Mesodermal cell (in vitro differentiated cells): ENCODE data around the gene OR51E2.

Experiments used
- H3K27ac ChIP-seq: 2 replicates; pipeline ENCODE4 v1.7.0; 2013; ENCODE audit warnings: mild to moderate bottlenecking, low read depth, low read length, moderate library complexity; ENCODE audit not compliant: severe bottlenecking
- H3K36me3 ChIP-seq: 2 replicates; pipeline ENCODE4 v1.7.1; 2013; ENCODE audit warnings: mild to moderate bottlenecking, low read length, moderate library complexity; ENCODE audit not compliant: control insufficient read depth, insufficient read depth
- H3K4me1 ChIP-seq: one replicate; pipeline ENCODE4 v1.7.1; 2013; ENCODE audit warnings: mild to moderate bottlenecking, low read length; ENCODE audit not compliant: insufficient read depth, control insufficient read depth, poor library complexity, severe bottlenecking
- H3K4me3 ChIP-seq: 2 replicates; pipeline ENCODE4 v1.7.0; 2013; ENCODE audit warnings: low read length, control low read depth, mild to moderate bottlenecking; ENCODE audit not compliant: insufficient read depth, poor library complexity, severe bottlenecking; ENCODE audit errors: extremely low read depth
- H3K9me3 ChIP-seq: 2 replicates; pipeline ENCODE4 v1.7.1; 2013; ENCODE audit warnings: mild to moderate bottlenecking, low read length, moderate library complexity; ENCODE audit not compliant: control insufficient read depth
- WGBS, 2 experiments: methylation state at CpG; one replicate each; pipeline ENCODE4 v1.1.5; 2013; ENCODE audit warnings: missing lambda C conversion rate in 2 of 2; ENCODE audit not compliant: insufficient coverage in 2 of 2; 5-methylcytosine and 5-hydroxymethylcytosine counted together

OR51E2 gene

GRCh38 chr11:4641501-4641900, 56.2 kb downstream of the OR51E2 start:
- no peaks in the 10 kb centered on the region for H3K36me3 ChIP-seq
- no peak overlapping the region for H3K4me3 ChIP-seq
- 95 to 96% methylated on average over 4 to 7 of the region's 7 CpGs for WGBS, 2 experiments
- H3K4me1 ChIP-seq: peaks cover 5% of the 10 kb centered on the region
- H3K9me3 ChIP-seq: no peaks in the 10 kb centered on the region
- no peak overlapping the region for H3K27ac ChIP-seq

GRCh38 chr11:4639931-4640330, 57.7 kb downstream of the OR51E2 start:
- WGBS, 2 experiments: 81 to 95% methylated on average over 5 to 6 of the region's 6 CpGs
- Histone ChIP-seq H3K4me1 (peaks cover 5% of the 10 kb centered on the region), H3K9me3 (no peaks in the 10 kb centered on the region), H3K36me3 (no peaks in the 10 kb centered on the region), H3K27ac (no peak overlapping the region), H3K4me3 (no peak overlapping the region)

- Histone ChIP-seq H3K9me3 (no peaks in the 10 kb centered on the region), H3K27ac (no peak overlapping the region), H3K4me1 (peaks cover 5% of the 10 kb centered on the region), H3K36me3 (no peaks in the 10 kb centered on the region), H3K4me3 (no peak overlapping the region)
- 83 to 100% methylated on average over 2 to 3 of the region's 3 CpGs for WGBS, 2 experiments
Observed at GRCh38 chr11:4637662-4638047, 60.0 kb downstream of the OR51E2 start.

- Histone ChIP-seq H3K36me3 (no peaks in the 10 kb centered on the region), H3K4me1 (peaks cover 5% of the 10 kb centered on the region), H3K4me3 (no peak within 1 kb of the TSS), H3K27ac (no peak within 1 kb of the TSS), H3K9me3 (no peaks in the 10 kb centered on the region)
- 39 to 41% methylated on average over 9 to 13 of the region's 21 CpGs for WGBS, 2 experiments
Observed at GRCh38 chr11:4636962-4637661, 60.5 kb downstream of the OR51E2 start, which contains the start of gene OR51D1. Gene OR51D1, plus strand, starts transcription at chr11:4637477. Its CDS starts 2,314 bp downstream, at chr11:4639791.

- Histone ChIP-seq H3K4me1 (no peaks in the 10 kb centered on the region), H3K9me3 (no peaks in the 10 kb centered on the region), H3K27ac (no peak overlapping the region), H3K36me3 (no peaks in the 10 kb centered on the region), H3K4me3 (no peak overlapping the region)
- 84 to 94% methylated on average over 2 of the region's 2 CpGs for WGBS, 2 experiments
Observed at GRCh38 chr11:4636136-4636535, 61.5 kb downstream of the OR51E2 start.
